ENCODE measurements around the gene PLEKHB2. TPM values are rescaled to one million over a fixed set of nuclear protein-coding genes. Genes with fewer than 3 reads are reported as not detected.

The PLEKHB2 gene
- total RNA-seq, 1 experiment from 2014 or later: 55.9 TPM

DNA sequence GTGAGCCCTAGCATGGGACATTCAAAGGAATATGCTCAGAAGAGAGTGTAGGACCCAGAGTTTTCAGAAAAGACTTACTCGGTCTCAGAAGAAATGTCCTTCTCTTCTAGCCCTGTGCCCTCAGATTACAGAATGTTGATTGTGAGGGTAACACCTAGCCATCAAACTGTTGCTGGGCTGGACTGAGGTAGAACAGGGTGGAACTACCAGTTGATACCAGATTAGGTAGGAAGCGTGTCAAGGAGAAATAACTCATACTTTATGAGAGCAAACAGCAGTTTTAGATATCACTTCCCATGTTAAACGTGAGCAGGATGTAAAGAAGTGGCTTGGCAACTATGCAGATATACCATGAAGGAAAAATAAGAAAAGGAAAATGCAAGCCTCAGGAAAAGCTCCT lies 22.8 kb downstream of the PLEKHB2 start:
- H3K4me3 Mint-ChIP-seq: no peak overlapping the region
- H2BK12ac ChIP-seq (ENCODE audit: insufficient read length, low read depth, low read length): no peak overlapping the region
- no CpG with 5 or more reads among the region's 3 CpGs for WGBS (ENCODE audit: extremely low coverage, insufficient read length, low lambda C conversion rate)

More for the DNA sequence above, 22.8 kb downstream of the PLEKHB2 start:
- no peak overlapping the region for H3K18ac ChIP-seq (ENCODE audit: insufficient read length, low read depth, low read length)
- H3K9ac ChIP-seq (ENCODE audit: extremely low read depth, insufficient read length, low read length): no peak overlapping the region
- no peaks in the 10 kb centered on the region for H3K4me1 ChIP-seq (ENCODE audit: insufficient read depth, low read length)
- no peak overlapping the region for H4K8ac ChIP-seq (replicated peaks; ENCODE audit: insufficient read length, low read depth, low read length)
- no peaks in the 10 kb centered on the region for H3K23me2 ChIP-seq (ENCODE audit: insufficient read length, low read depth, low read length, poor library complexity, severe bottlenecking)
- Mint-ChIP-seq H3K9me3 (peaks cover 0 to 8% of the 10 kb centered on the region in 2 experiments; a peak in 3 of 5 replicates), H3K27ac (no peak overlapping the region), H3K36me3 (ENCODE audit: insufficient read depth in 1 of 3, low read depth in 3 of 3) (peaks cover 54 to 85% (median 77%) of the 10 kb centered on the region in 3 experiments), H3K27me3 (ENCODE audit: low read depth) (peaks cover 4% of the 10 kb centered on the region; the same call in 1 of the 2 replicates), H3K4me1 (peaks cover 7 to 8% of the 10 kb centered on the region in 2 experiments; a peak in 3 of 4 replicates)
- H3K27me3 ChIP-seq (ENCODE audit: insufficient read depth, low read length): no peaks in the 10 kb centered on the region; the same call in 1 of the 2 replicates
- H3K79me2 ChIP-seq (ENCODE audit: insufficient read depth, low read length): peaks cover 2% of the 10 kb centered on the region; the same call in 1 of the 2 replicates
- no peak overlapping the region for H3K56ac ChIP-seq (ENCODE audit: insufficient read length, low read depth, low read length)
- no peak overlapping the region for H2BK5ac ChIP-seq (ENCODE audit: insufficient read length, low read length)
- no peak for DNase-seq
- no peak overlapping the region for H3T11ph ChIP-seq (ENCODE audit: low read length)
- no peak overlapping the region for H3K4me2 ChIP-seq (ENCODE audit: insufficient read depth, insufficient read length, low read length)
- H4K5ac ChIP-seq (ENCODE audit: insufficient read length, low read depth, low read length): no peak overlapping the region
- H3K14ac ChIP-seq (ENCODE audit: insufficient read depth, low read length): no peak overlapping the region
- no peak overlapping the region for H3K27ac ChIP-seq (ENCODE audit: insufficient read length, low read depth, low read length)
- TF ChIP-seq, protein P1, sequence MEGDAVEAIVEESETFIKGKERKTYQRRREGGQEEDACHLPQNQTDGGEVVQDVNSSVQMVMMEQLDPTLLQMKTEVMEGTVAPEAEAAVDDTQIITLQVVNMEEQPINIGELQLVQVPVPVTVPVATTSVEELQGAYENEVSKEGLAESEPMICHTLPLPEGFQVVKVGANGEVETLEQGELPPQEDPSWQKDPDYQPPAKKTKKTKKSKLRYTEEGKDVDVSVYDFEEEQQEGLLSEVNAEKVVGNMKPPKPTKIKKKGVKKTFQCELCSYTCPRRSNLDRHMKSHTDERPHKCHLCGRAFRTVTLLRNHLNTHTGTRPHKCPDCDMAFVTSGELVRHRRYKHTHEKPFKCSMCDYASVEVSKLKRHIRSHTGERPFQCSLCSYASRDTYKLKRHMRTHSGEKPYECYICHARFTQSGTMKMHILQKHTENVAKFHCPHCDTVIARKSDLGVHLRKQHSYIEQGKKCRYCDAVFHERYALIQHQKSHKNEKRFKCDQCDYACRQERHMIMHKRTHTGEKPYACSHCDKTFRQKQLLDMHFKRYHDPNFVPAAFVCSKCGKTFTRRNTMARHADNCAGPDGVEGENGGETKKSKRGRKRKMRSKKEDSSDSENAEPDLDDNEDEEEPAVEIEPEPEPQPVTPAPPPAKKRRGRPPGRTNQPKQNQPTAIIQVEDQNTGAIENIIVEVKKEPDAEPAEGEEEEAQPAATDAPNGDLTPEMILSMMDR (conservative IDR thresholded peaks at IDR 0.05): no peak
- H3K79me1 ChIP-seq (ENCODE audit: insufficient read depth, low read depth, low read length, poor library complexity, severe bottlenecking): peaks cover 3% of the 10 kb centered on the region
- no peaks in the 10 kb centered on the region for H4K20me1 ChIP-seq (ENCODE audit: control insufficient read depth, insufficient read depth, insufficient read length)
- H2AK5ac ChIP-seq (ENCODE audit: insufficient read length, low read length): no peak overlapping the region
- H3K4ac ChIP-seq (ENCODE audit: low read depth, low read length): no peak overlapping the region
- no peak overlapping the region for H4K91ac ChIP-seq (ENCODE audit: insufficient read length, low read depth, low read length)
- no peak overlapping the region for H2BK120ac ChIP-seq (ENCODE audit: low read depth, low read length, poor library complexity, severe bottlenecking)
- H3K9me3 ChIP-seq (ENCODE audit: control insufficient read depth, low read depth, low read length): no peaks in the 10 kb centered on the region
- H3K23ac ChIP-seq (ENCODE audit: insufficient read length, low read depth, low read length): no peak overlapping the region
- H2BK15ac ChIP-seq (ENCODE audit: low read depth, low read length): no peak overlapping the region
- no peak overlapping the region for H2AFZ ChIP-seq (ENCODE audit: low read length)
- no peak overlapping the region for H2BK20ac ChIP-seq (ENCODE audit: low read depth, low read length, poor library complexity, severe bottlenecking)
